HG02759 (cell line): ENCODE results near the gene TRMT10C.
"Not testable (repeated sequence)": the region's sequence is repeated elsewhere in the genome, so short reads cannot be mapped to it uniquely, and the experiment has no call there.

Experiments
- ATAC-seq: cut with Tn5 transposase; IDR thresholded peaks from one replicate; pipeline ENCODE4 v1.9.1; 2021; ENCODE audit warnings: mild to moderate bottlenecking, moderate library complexity; ENCODE audit not compliant: unreplicated experiment

The TRMT10C gene

GRCh38 chr3:101544161-101544850, 17.4 kb upstream of the TRMT10C start:
- ATAC-seq, result no peak

GRCh38 chr3:101548527-101549105, 13.1 kb upstream of the TRMT10C start:
- no peak for ATAC-seq

- no peak for ATAC-seq
These were observed 12.2 kb upstream of the TRMT10C start for GRCh38 chr3:101549473-101549872.

GRCh38 chr3:101551359-101552081, 10.1 kb upstream of the TRMT10C start:
- not testable (repeated sequence) for ATAC-seq

GRCh38 chr3:101553381-101553780, 8.3 kb upstream of the TRMT10C start:
- ATAC-seq, result not testable (repeated sequence)

- no peak for ATAC-seq
These were observed 5.6 kb upstream of the TRMT10C start for GRCh38 chr3:101556064-101556463.

- no peak for ATAC-seq
These were observed 6.1 kb downstream of the TRMT10C start for GRCh38 chr3:101567528-101568317.

GRCh38 chr3:101571028-101571895, 9.6 kb downstream of the TRMT10C start:
- no peak for ATAC-seq

- peak; percentile 86 for ATAC-seq
These were observed 12.1 kb downstream of the TRMT10C start, which contains the start of gene PCNP for GRCh38 chr3:101573449-101574387. TSS of gene PCNP (plus strand) at chr3:101574180. CDS start at chr3:101574216, 36 bp downstream.

GRCh38 chr3:101574388-101575112, 12.9 kb downstream of the TRMT10C start:
- peak; percentile 47 for ATAC-seq

GRCh38 chr3:101577286-101577685, 15.6 kb downstream of the TRMT10C start:
- no peak for ATAC-seq

GRCh38 chr3:101588616-101589015, 26.9 kb downstream of the TRMT10C start:
- no peak for ATAC-seq

GRCh38 chr3:101591071-101591470, 29.4 kb downstream of the TRMT10C start:
- no peak for ATAC-seq

GRCh38 chr3:101602731-101603130, 41.1 kb downstream of the TRMT10C start:
- no peak for ATAC-seq

- no peak for ATAC-seq
These were observed 41.5 kb downstream of the TRMT10C start for GRCh38 chr3:101603184-101603583.

- not testable (repeated sequence) for ATAC-seq
These were observed 43.7 kb downstream of the TRMT10C start for GRCh38 chr3:101605398-101605797.

GRCh38 chr3:101611023-101611422, 49.4 kb downstream of the TRMT10C start:
- ATAC-seq, result peak; percentile 55

GRCh38 chr3:101613014-101613413, 51.3 kb downstream of the TRMT10C start:
- not testable (repeated sequence) for ATAC-seq
